GM12878 (cell line): ENCODE data around the gene CCNY. TPM values are rescaled to one million over a fixed set of nuclear protein-coding genes. Genes with fewer than 3 reads are reported as not detected.

Source experiments
- ATAC-seq: fragments of 200-7000 bp; cut with Tn5 transposase; 3 replicates; pipeline ENCODE4 v1.9.1; 2020; ENCODE audit warnings: mild to moderate bottlenecking, moderate library complexity
- BruUV-seq: library from RNA; stranded (reverse); fragments of 400-500 nt; replicated peaks from 2 replicates; lab custom pipeline; 2021; lab: Mats Ljungman, UMichigan
- CTCF ChIA-PET: fragments of 300-600 bp; sonication (Branson Sonifier 250); formaldehyde crosslinking; extraction: SDS; loops from one replicate; lab custom pipeline; 2021; ENCODE audit warnings: inconsistent platforms; lab: Yijun Ruan, JAX
- POLR2A ChIA-PET: fragments of 350-600 bp; formaldehyde crosslinking; extraction: SDS; loops from one replicate; lab custom pipeline; 2021; ENCODE audit warnings: inconsistent platforms; lab: Charles Lee
- RAD21 ChIA-PET: fragments of 300-600 bp; sonication (Branson Sonifier 250); formaldehyde crosslinking; loops from one replicate; lab custom pipeline; 2023; ENCODE audit warnings: antibody characterized with exemption; ENCODE audit not compliant: unreplicated experiment; lab: Charles Lee
- SMC1A ChIA-PET: fragments of 300-600 bp; sonication (Branson Sonifier 250); formaldehyde crosslinking; loops from one replicate; lab custom pipeline; 2023; ENCODE audit not compliant: unreplicated experiment, uncharacterized antibody; lab: Charles Lee
- DNase-seq: peaks from one replicate; pipeline ENCODE4 v3.0.0-alpha.2; 2011; ENCODE audit warnings: low read depth, low spot score
- FAIRE-seq: peaks from 3 replicates; lab custom pipeline; 2011; peaks lifted over from hg19 to GRCh38; lab: Jason Lieb, UNC
- H2AFZ ChIP-seq: 2 replicates; pipeline ENCODE4 v1.6.0; 2011; ENCODE audit warnings: low read depth, low read length, control low read depth; ENCODE audit not compliant: control insufficient read depth
- H3K27ac ChIP-seq: 2 replicates; pipeline ENCODE4 v1.5.1; 2011; ENCODE audit warnings: control low read depth; ENCODE audit not compliant: control insufficient read depth, insufficient read depth
- H3K27me3 ChIP-seq, 2 experiments: replicated peaks in 1 of 2; 2 replicates each; pipeline versions ENCODE4 v1.6.0 to v1.6.1; 2011; ENCODE audit warnings: low read length in 1 of 2; ENCODE audit not compliant: control insufficient read depth in 2 of 2, insufficient read depth in 2 of 2
- H3K36me3 ChIP-seq, 2 experiments: 2 replicates each; pipeline ENCODE4 v1.5.1; 2011; ENCODE audit warnings: low read length in 1 of 2; ENCODE audit not compliant: control insufficient read depth in 2 of 2, insufficient read depth in 2 of 2
- H3K4me1 ChIP-seq: 2 replicates; pipeline ENCODE4 v1.6.1; 2011; ENCODE audit warnings: mild to moderate bottlenecking, low read length, moderate library complexity, mixed read lengths; ENCODE audit not compliant: control insufficient read depth, insufficient read depth
- H3K4me2 ChIP-seq: 2 replicates; pipeline ENCODE4 v1.6.0; 2011; ENCODE audit warnings: control low read depth; ENCODE audit not compliant: control insufficient read depth, insufficient read depth
- H3K4me3 ChIP-seq: fragments of 200-600 bp; sonication (generic); 2 replicates; pipeline ENCODE4 v1.5.1; 2016
- H3K79me2 ChIP-seq: 2 replicates; pipeline ENCODE4 v1.6.0; 2011; ENCODE audit warnings: low read length; ENCODE audit not compliant: control insufficient read depth, insufficient read depth
- H3K9ac ChIP-seq: 2 replicates; pipeline ENCODE4 v1.8.0; 2011; ENCODE audit warnings: low read length, control low read depth, mixed read lengths; ENCODE audit not compliant: control insufficient read depth, insufficient read depth
- H3K9me3 ChIP-seq: replicated peaks from 3 replicates; pipeline ENCODE4 v1.5.1; 2011; ENCODE audit warnings: mild to moderate bottlenecking, low read length; ENCODE audit not compliant: control insufficient read depth, insufficient read depth
- H4K20me1 ChIP-seq: 2 replicates; pipeline ENCODE4 v1.6.0; 2011; ENCODE audit not compliant: control insufficient read depth, insufficient read depth
- BCLAF1 ChIP-seq: fragments of 450-650 bp; IDR thresholded peaks from 2 replicates; pipeline ENCODE4 v1.6.1; 2017; ENCODE audit warnings: antibody characterized with exemption, mild to moderate bottlenecking, moderate library complexity
- CTCF ChIP-seq, 3 experiments: IDR thresholded peaks in 2 of 3; conservative IDR thresholded peaks in 1 of 3; 2 replicates each; pipeline ENCODE4 v1.5.1; 2011; ENCODE audit warnings: low read depth in 3 of 3, low read length in 3 of 3, mild to moderate bottlenecking in 3 of 3, control low read depth in 2 of 3, moderate library complexity in 2 of 3, inconsistent platforms in 1 of 3, mixed read lengths in 1 of 3; ENCODE audit not compliant: control insufficient read depth in 2 of 3, insufficient read depth in 1 of 3; ENCODE audit errors: extremely low read depth in 1 of 3
- CUX1 ChIP-seq: IDR thresholded peaks from 2 replicates; pipeline ENCODE4 v1.6.1; 2012; ENCODE audit warnings: improper control_type of control experiment, low read depth, low read length; ENCODE audit not compliant: insufficient replicate concordance
- IKZF1 ChIP-seq: fragments of 450-650 bp; conservative IDR thresholded peaks from 2 replicates; pipeline ENCODE4 v1.6.1; 2017; ENCODE audit warnings: antibody characterized with exemption, mild to moderate bottlenecking
- KLF5 ChIP-seq: fragments of 450-650 bp; IDR thresholded peaks from 2 replicates; pipeline ENCODE4 v1.6.1; 2014; ENCODE audit warnings: mild to moderate bottlenecking; ENCODE audit not compliant: partially characterized antibody
- SMARCA5 ChIP-seq: fragments of 450-650 bp; IDR thresholded peaks from 2 replicates; pipeline ENCODE4 v1.6.1; 2017; ENCODE audit warnings: mild to moderate bottlenecking
- SMC3 ChIP-seq: IDR thresholded peaks from 2 replicates; pipeline ENCODE4 v1.6.1; 2011; ENCODE audit warnings: low read length, improper control_type of control experiment, borderline replicate concordance
- YBX1 ChIP-seq: fragments of 450-650 bp; IDR thresholded peaks from 2 replicates; pipeline ENCODE4 v1.6.1; 2016; ENCODE audit warnings: antibody characterized with exemption
- WGBS: methylation state at CpG from one replicate; pipeline ENCODE4 v1.1.6; 2016; ENCODE audit warnings: low lambda C conversion rate; ENCODE audit not compliant: insufficient replicate concordance, insufficient coverage; ENCODE audit errors: missing lambda C conversion rate; 5-methylcytosine and 5-hydroxymethylcytosine counted together
- in situ Hi-C: fragments of 300-500 bp; cut with MboI; formaldehyde crosslinking; loops from 9 replicates; pipeline ENCODE4 v1.14.3; 2018; ENCODE audit warnings: mixed read lengths
- intact Hi-C: fragments of 100-400 bp; cut with micrococcal nuclease; formaldehyde crosslinking; loops from one replicate; pipeline ENCODE4 v1.14.2; 2022; ENCODE audit not compliant: unreplicated experiment
- polyA plus RNA-seq, 11 experiments: library from polyadenylated mRNA; depleted of rRNA in 4 of 11; unstranded in 6 of 11; stranded (reverse) in 5 of 11; fragments of >200 nt; fragmentation: Nextera tagmentation in 4 of 11; fragmentation: Illumina TruSeq in 1 of 11; extraction: Ambion mirVana in 4 of 11; extraction: Trizol in 1 of 11; gene quantifications; 1 replicate in 1 of 11; 2 replicates in 10 of 11; pipeline versions ENCODE4 v1.2.1 to v1.2.3, GENCODE V29; 2011 to 2016; ENCODE audit warnings: inconsistent platforms in 2 of 11, missing spikeins in 2 of 11, low read depth in 1 of 11
- total RNA-seq, 4 experiments: library from RNA; depleted of rRNA in 3 of 4; stranded (reverse); fragments of >200 nt in 3 of 4; fragmentation: Illumina TruSeq in 1 of 4; extraction: Trizol in 1 of 4; gene quantifications; 2 replicates each; pipeline versions ENCODE4 v1.2.1 to v1.2.3, GENCODE V29; 2013 to 2021

The CCNY gene
- total and polyA plus RNA-seq, 10 of the 15 experiments (the other 5 are each of a cell fraction or from before 2014, with no cell fraction given) = 3.6 to 50.0 (median 26.1) TPM

- no peak overlapping the region for H3K9ac ChIP-seq
- H3K4me3 ChIP-seq = no peak overlapping the region
- 0 out of 4 replicates have a peak, but pooled peaks cover 0 to 2% of the 10 kb centered on the region in 2 experiments for H3K27me3 ChIP-seq
- FAIRE-seq = no peak
- in situ Hi-C loops (no loop called here), intact Hi-C loops (no loop called here)
- no TSS peak for BruUV-seq
- H3K79me2 ChIP-seq = no peaks in the 10 kb centered on the region
- no peak overlapping the region for H3K4me2 ChIP-seq
- 37% methylated on average over 14 of the region's 14 CpGs for WGBS
- H3K9me3 ChIP-seq = no peaks in the 10 kb centered on the region
- H3K27ac ChIP-seq = no peak overlapping the region
- H3K4me1 ChIP-seq = no peaks in the 10 kb centered on the region
- CTCF ChIA-PET = interaction anchor here (1.2 to 1.5 kb wide), 2 partner anchors 30 to 32 kb away, joined by 3 to 4 read pairs; no protein-coding TSS in a partner anchor
- ATAC-seq = no peak
- H4K20me1 ChIP-seq = no peaks in the 10 kb centered on the region
- RAD21 ChIA-PET = no interaction called here
- TF ChIP-seq IKZF1 (no peak), CUX1 (no peak), BCLAF1 (no peak), SMC3 (no peak), KLF5 (no peak), SMARCA5 (no peak), CTCF (IDR thresholded peaks at IDR 0.05 in 2 of 3, conservative IDR thresholded peaks at IDR 0.05 in 1 of 3; ENCODE audit: control insufficient read depth in 2 of 3, extremely low read depth in 1 of 3, insufficient read depth in 1 of 3, low read depth in 3 of 3, low read length in 3 of 3) (no peak), YBX1 (no peak)
- POLR2A ChIA-PET = no interaction called here
- SMC1A ChIA-PET = no interaction called here
- no peak overlapping the region for H2AFZ ChIP-seq
- no peak for DNase-seq
- H3K36me3 ChIP-seq = no peaks in the 10 kb centered on the region
These were observed 258.1 kb downstream of the CCNY start for GRCh38 chr10:35594115-35595079.
